Measurements from ENCODE around the gene FASTKD3.
A peak's percentile ranks its signal among the peaks of the same experiment; 100 is the strongest.

The FASTKD3 gene

DNA sequence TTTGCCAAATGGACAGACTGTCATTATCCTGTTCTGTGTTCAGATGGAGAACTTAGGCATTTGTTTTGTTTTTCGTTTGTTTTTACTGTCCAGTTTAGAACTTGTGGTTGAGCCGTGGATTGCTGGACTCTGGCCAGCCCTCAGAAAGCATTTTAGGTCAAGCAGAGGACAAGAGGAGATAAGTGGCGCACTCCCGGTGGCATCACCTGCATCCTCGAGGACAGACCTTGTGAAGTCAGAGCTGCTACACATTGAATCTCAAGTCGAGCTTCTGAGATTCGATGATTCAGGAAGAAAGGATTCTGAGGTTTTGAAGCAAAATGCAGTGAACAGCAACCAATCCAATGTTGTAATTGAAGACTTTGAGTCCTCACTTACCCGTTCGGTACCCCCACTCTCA, 9.0 kb upstream of the FASTKD3 start:
- no peak for DNase-seq

- DNase-seq: no peak
These were observed 8.0 kb upstream of the FASTKD3 start for GRCh38 chr5:7876867-7877266.

DNA sequence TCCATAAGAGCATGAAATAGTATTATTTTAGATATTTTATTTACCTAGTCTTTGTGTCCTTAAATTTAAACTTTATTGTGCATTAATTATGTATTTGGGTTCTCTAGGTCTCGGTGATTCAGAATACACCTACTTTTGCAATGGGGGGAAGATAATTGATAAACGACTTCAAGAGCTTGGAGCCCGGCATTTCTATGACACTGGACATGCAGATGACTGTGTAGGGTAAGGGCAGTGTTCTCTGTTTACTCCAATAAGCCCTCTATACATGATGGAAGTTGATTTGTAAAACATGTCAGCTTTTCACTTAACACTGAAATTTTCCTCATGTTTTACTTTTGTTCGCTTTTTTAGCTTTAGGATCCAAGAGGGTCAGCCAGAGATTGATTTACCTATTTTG, 6.3 kb upstream of the FASTKD3 start:
- DNase-seq: no peak

DNA sequence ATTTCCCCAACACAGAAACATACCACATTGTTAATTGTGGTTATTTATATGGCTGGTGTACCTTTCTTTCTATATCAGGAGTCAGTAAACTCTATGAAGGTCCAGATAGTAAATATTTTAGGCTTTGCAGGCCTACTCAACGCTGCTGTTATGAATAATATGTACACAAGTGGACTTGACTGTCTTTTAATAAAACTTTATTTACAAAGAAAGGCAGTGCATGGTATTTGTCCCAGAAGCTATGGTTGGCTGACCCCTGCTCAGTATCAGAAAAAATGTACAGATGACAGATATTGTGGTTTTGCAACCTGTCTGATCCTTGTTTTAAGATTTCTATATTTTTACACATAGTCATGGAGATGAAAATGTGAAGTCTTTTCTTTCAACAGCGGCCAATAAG, 5.8 kb upstream of the FASTKD3 start:
- DNase-seq: no peak

DNA sequence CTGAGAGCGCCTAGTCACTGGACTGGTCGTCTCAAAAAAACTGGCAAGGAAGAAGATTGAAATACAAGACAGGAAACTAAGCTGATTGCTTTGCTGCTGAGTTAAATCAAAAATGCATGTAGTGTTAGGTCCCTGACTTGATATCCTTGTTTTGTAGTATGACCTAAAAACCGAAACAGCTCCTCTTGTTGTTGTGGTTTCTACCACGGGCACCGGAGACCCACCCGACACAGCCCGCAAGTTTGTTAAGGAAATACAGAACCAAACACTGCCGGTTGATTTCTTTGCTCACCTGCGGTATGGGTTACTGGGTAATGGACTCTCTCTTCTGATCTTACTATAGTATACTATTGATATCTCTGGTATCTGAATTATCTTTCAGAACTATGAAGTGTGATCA, 4.4 kb upstream of the FASTKD3 start:
- peak; percentile 59 for DNase-seq

GRCh38 chr5:7872517-7873130, 3.8 kb upstream of the FASTKD3 start:
- peak; percentile 67 for DNase-seq

- no peak for DNase-seq
These were observed 2.8 kb upstream of the FASTKD3 start for GRCh38 chr5:7871653-7872052.

DNA sequence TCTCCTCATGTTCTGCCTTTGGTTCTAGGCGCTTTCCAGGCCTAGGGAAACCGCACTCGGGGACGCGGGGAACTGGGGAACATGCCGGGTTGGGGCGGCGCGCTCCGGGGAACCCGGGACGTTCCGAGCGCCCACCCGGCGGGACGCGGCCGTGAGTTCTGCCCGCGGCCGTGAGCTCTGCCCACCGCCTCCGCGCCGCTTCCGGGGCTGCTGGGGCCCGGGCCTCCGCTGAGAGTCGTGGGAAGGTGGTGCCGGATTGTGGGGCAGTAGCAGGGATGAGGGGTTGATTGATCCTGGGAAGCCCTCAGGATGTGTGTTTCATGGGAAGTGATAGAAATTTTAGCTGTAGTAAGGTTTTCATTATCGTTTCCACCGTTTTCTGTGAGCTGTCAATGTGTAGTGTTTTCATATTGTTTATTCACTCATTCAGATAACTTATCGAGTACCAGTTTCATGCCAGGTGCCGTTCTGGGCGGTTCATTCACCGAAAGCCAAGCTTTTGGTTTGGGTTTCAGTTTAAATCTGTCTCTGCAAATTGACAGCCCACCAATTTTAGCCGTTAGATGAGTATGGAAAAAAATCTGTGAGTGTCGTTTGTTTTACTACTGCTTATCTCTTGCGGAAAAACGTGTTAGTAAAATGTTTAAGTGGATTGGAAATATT, 774 bp upstream of the FASTKD3 start:
- no peak for DNase-seq

DNA sequence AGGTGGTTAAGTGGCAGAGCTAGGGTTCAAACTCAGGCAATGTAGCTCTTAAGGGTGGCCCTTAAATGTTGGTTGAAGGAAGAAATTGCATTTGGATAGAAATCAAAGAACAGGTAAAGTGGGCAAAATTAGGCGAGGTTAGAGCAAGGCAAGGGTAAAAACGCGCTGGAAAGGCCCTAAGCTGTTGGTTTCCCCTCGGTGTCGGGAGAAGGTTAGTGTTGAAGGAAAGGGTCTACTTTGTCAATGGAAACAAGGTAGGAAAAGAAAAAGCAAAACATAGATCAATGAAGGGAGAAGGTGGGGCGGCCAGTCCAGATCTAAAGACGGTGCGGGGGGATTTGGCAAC, 431 bp downstream of the FASTKD3 start:
- DNase-seq: peak; percentile 46

DNA sequence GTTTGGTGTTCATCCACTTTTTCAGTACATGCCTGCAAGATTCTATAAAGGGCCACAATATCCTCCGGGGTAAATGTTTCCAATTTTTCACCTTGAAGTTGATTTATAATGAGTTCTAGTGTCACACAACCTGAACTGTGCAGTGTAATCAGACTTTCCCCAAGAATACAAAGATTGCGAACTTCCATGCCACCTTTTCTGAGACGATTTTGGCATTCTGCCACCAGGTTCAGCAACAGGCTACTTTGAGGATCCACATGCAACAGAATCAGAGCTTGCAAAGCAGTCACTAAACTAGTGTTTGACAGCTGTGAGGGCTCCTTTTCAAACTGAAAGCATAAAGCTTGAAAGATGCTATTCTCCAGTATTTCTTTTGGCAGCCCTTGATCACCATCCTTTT, 1.6 kb downstream of the FASTKD3 start:
- DNase-seq: no peak

GRCh38 chr5:7866196-7866595, 2.6 kb downstream of the FASTKD3 start:
- no peak for DNase-seq

DNA sequence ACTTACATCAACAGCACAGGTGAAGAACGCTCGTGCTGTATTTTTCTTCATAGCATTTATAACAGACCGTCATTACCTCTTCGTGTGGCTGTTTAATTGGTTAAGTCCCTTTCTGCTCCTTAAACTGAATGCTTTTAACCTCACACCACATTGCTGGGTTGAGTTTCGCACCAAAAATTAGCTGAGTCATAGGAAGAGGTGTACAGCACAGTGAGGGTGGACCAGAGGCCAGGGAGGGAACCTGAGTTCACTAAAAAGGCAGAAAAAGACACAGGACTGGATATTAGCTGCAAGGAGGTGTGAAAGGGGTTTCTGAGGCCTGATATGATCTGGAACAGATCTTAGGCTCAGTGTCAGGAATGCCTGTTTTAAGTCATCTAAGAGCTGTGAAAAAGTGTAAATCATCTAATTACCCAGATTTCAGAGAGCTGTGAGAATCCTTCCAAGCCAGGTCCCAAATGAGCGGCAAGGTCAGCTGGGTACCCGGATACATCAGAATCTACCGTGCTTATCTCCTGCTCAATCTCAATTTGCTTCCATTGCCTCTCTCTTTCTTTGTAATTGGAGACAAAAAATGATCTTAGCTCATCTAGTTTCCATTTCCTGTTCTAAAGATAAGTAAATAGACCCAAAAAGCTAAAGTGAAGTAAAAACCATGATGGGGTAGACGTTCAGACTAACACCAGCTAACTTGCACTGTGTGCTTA, 10.8 kb downstream of the FASTKD3 start:
- DNase-seq: no peak

GRCh38 chr5:7857361-7857760, 11.5 kb downstream of the FASTKD3 start:
- no peak for DNase-seq

DNA sequence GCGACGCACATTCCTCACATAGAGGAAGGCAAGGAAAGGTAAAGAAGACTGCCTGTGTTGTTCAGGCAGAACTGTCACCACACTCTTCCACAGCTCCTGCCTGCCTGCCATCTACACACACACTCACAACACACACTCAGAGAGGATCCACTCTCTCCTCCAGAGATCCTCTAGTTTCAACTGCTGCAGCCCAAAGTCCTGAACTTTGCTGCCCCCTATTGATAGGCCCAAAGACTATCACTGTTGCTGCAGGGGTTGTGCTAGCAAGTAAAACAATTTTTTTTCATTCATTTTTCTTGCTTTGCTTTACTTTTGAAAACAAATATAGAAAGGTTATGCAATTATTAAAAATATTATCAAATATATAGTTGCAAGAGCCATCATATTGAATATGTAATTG, 12.0 kb downstream of the FASTKD3 start:
- peak; percentile 4 for DNase-seq

DNA sequence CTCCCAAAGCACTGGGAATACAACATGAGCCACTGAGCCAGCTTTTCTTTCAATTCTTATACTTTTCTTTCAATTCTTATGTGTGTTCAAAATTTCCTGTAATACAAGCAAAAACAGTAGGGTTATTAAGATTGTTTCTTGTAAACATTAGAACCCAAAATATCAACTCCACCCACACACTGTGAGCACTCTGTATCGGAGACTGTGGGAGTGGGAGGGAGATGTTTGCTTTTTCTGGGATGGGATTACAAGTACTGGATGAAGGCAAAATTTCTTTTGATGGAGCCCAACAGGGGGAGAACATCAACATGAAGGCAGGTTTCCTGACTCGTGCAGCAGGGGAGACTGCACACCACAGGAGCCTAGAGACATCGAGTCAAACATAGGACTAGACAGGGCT, 13.2 kb downstream of the FASTKD3 start:
- DNase-seq: no peak

DNA sequence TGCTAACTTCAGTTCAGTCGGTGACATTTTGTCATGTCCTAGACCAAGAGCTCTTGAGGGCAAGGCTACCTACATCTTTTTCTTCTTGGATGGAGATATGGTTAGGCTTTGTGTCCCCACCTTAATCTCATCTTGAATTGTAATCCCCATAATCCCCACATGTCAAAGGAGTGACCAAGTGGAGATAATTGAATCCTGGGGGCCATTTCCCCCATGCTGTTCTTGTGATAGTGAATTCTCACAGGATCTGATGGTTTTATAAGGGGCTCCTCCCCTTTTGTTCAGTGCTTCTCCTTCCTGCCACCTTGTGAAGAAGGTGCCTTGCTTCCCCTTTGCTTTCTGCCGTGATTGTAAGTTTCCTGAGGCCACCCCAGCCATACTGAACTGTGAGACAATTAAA, 15.8 kb downstream of the FASTKD3 start:
- DNase-seq: no peak

DNA sequence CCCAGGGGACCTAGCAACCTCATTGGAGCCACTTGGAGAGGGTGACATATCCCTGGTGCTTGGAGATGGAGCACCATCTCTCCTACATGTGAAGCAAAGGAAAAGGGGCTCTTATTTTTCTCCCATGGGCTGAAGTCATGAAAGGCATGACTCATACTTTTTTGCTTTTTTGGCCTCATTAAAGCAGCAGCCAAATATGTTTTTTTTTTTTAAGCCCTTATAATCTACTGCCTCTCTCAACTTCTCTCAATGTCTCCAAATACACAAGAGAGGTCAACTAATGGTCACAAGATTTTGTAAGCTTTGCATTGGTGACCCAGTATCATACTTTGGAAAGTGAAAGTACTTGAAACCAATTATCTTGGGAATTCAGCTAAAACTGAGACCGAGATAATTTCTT, 16.3 kb downstream of the FASTKD3 start:
- DNase-seq: no peak

- no peak for DNase-seq
These were observed 17.1 kb downstream of the FASTKD3 start for GRCh38 chr5:7851617-7852289.

- no peak for DNase-seq
These were observed 17.6 kb downstream of the FASTKD3 start for GRCh38 chr5:7851240-7851592.

GRCh38 chr5:7850395-7851239, 18.2 kb downstream of the FASTKD3 start, which contains the start of gene CFAP90:
TSS of gene CFAP90 (minus strand) at chr5:7851133. CDS start at chr5:7851021, 112 bp downstream.
- peak; percentile 31 for DNase-seq

GRCh38 chr5:7849681-7850394, 19.0 kb downstream of the FASTKD3 start:
- peak; percentile 33 for DNase-seq

DNA sequence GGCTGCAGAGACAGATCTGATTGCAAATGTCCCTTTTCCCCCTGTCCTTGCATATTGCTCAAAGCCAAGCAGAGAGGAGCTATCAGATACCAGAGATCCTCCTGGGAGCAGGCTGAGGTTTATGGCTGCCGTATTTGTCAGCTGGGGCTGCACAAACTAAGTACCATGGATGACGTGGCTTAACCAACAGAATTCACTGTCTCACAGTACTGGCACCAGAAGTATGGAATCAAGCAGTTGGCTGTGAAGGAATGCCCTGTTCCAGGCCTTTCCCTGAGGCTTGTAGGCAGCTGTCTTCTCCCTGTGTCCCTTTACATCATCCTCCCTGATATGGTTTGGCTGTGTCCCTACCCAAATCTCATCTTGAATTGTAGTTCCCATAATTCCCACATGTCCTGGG, 20.5 kb downstream of the FASTKD3 start:
- no peak for DNase-seq

Measured in NCI-H526 treated with DMSO at 0.1 percent for 48 hours (cell line).